Endothelial cell of umbilical vein (primary cell): ENCODE results near the gene SPINT1.

Source experiments
- CTCF ChIP-seq, 2 donors: IDR thresholded peaks; 1 replicate in 1 of 2; 2 replicates in 1 of 2; pipeline ENCODE4 v1.5.1; 2011; ENCODE audit warnings: low read length in 2 of 2, mild to moderate bottlenecking in 2 of 2, moderate library complexity in 2 of 2, control low read depth in 1 of 2, inconsistent platforms in 1 of 2, low read depth in 1 of 2; ENCODE audit not compliant: insufficient read depth in 1 of 2; ENCODE audit errors: extremely low read depth in 1 of 2
- EZH2 ChIP-seq: IDR thresholded peaks from 2 replicates; pipeline ENCODE4 v1.6.1; 2012; ENCODE audit warnings: borderline replicate concordance, low read depth, mild to moderate bottlenecking, moderate library complexity, low read length, inconsistent platforms; ENCODE audit not compliant: severe bottlenecking
- POLR2A ChIP-seq: IDR thresholded peaks from 2 replicates; pipeline ENCODE4 v1.6.1; 2012; ENCODE audit warnings: low read depth, mild to moderate bottlenecking, control low read depth, low read length
- TF ChIP-seq, protein P1 (sequence below): IDR thresholded peaks from 2 replicates; pipeline ENCODE4 v1.6.1; 2011; ENCODE audit not compliant: insufficient read depth, insufficient read length

DNA sequence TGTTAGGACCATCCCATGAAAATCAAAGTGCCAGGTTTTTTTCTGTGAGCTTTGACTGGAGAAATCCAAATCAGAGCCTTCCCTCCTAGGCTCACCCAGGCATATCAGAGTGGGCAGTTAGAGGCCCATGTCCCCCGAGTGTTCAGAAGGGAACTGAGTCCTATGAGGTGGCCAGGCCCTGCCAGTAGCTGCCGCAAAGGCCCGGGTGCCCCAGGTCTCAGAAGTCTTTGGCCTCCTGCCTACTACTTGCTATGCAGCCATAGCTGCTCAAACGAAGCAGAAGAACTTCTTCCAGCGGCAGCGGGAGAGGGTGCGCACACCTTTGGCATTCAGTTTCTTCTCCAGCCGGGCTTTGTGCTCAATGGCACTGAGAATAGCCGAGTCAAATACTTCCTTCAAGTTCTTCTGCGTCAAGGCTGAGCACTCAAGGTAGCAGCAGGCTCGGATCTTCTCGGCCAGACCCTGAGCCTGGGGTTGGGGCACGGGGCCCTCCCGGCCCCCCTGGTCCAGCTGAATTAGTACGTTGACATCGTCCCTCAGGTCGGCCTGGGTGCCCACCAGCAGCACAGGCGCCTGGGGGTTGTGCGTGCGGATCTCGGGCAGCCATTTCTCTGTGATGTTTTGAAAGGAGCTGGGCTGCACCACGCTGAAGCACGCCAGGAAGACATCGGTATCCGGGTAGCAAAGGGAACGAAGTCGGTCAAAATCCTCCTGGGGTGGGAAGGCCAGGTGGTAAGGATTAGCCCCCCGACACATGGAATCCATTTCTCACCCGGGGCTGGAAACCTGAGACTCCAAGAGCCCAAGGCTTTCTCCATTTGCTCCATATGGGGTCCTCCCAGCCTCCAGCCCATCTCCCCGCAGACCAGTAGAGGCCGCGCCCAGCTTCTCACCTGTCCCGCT, 29.2 kb downstream of the SPINT1 start:
- TF ChIP-seq CTCF (IDR thresholded peaks at IDR 0.05; ENCODE audit: extremely low read depth in 1 of 2, insufficient read depth in 1 of 2, low read depth in 1 of 2, low read length in 2 of 2), result no peak
- TF ChIP-seq EZH2, result no peak
- no peak for TF ChIP-seq POLR2A
- TF ChIP-seq, protein P1, sequence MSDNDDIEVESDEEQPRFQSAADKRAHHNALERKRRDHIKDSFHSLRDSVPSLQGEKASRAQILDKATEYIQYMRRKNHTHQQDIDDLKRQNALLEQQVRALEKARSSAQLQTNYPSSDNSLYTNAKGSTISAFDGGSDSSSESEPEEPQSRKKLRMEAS, result no peak
